ENCODE measurements around the gene ATF2. TPM values are rescaled to one million over a fixed set of nuclear protein-coding genes. Genes with fewer than 3 reads are reported as not detected.

The ATF2 gene
- total RNA-seq, 1 donor from 2014 or later = 40.5 TPM

- no peaks in the 10 kb centered on the region for H3K9me3 ChIP-seq
- DNase-seq (ENCODE audit: extremely low spot score in 2 of 2) = no peak
- TF ChIP-seq, protein P1, sequence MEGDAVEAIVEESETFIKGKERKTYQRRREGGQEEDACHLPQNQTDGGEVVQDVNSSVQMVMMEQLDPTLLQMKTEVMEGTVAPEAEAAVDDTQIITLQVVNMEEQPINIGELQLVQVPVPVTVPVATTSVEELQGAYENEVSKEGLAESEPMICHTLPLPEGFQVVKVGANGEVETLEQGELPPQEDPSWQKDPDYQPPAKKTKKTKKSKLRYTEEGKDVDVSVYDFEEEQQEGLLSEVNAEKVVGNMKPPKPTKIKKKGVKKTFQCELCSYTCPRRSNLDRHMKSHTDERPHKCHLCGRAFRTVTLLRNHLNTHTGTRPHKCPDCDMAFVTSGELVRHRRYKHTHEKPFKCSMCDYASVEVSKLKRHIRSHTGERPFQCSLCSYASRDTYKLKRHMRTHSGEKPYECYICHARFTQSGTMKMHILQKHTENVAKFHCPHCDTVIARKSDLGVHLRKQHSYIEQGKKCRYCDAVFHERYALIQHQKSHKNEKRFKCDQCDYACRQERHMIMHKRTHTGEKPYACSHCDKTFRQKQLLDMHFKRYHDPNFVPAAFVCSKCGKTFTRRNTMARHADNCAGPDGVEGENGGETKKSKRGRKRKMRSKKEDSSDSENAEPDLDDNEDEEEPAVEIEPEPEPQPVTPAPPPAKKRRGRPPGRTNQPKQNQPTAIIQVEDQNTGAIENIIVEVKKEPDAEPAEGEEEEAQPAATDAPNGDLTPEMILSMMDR (IDR thresholded peaks at IDR 0.05) = no peak
- TF ChIP-seq POLR2AphosphoS5 (IDR thresholded peaks at IDR 0.05; ENCODE audit: insufficient read depth in 1 of 2, low read depth in 1 of 2) (no peak), POLR2A (IDR thresholded peaks at IDR 0.05) (no peak)
- H3K27ac ChIP-seq = no peak overlapping the region
- H3K27me3 ChIP-seq = no peaks in the 10 kb centered on the region
- no peak overlapping the region for H3K4me3 ChIP-seq
- intact Hi-C loops (cut with DNase I) = no loop called here
- H3K4me1 ChIP-seq = no peaks in the 10 kb centered on the region
- peaks cover 0 to 2% of the 10 kb centered on the region in 2 donors for H3K36me3 ChIP-seq
Observed at GRCh38 chr2:175049661-175050060, 118.3 kb downstream of the ATF2 start.

DNA sequence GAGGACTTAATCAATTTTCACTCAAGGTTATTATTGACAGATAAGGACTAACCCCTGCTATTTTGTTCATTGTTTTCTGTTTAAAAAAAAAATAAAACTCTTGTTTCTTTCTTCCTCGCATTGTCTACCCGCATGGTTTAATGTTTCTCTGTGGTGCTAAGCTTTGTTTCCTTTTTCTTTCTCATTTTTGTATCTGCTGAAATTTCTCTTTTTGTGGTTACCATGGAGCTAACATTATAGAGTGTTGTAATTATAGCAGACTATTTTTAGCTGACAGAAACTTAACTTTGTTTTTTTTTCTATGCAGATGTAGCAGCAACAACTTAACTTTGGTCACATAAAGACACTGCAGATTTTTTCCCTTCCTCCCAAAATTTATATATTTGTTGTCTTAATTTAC lies 119.7 kb downstream of the ATF2 start:
- TF ChIP-seq POLR2AphosphoS5 (IDR thresholded peaks at IDR 0.05; ENCODE audit: insufficient read depth in 1 of 2, low read depth in 1 of 2) (no peak), POLR2A (IDR thresholded peaks at IDR 0.05) (no peak)
- TF ChIP-seq, protein P1 (IDR thresholded peaks at IDR 0.05) = no peak
- intact Hi-C loops (cut with DNase I) = no loop called here
- H3K4me3 ChIP-seq = no peak overlapping the region

GRCh38 chr2:175039490-175039889 lies 128.5 kb downstream of the ATF2 start:
- Histone ChIP-seq H3K27ac (no peak overlapping the region), H3K36me3 (no peaks in the 10 kb centered on the region), H3K4me3 (no peak overlapping the region), H3K9me3 (no peaks in the 10 kb centered on the region), H3K4me1 (no peaks in the 10 kb centered on the region), H3K27me3 (no peaks in the 10 kb centered on the region)
- intact Hi-C loops (cut with DNase I) = no loop called here
- DNase-seq (ENCODE audit: extremely low spot score in 2 of 2) = no peak
- TF ChIP-seq POLR2A (IDR thresholded peaks at IDR 0.05) = no peak
- TF ChIP-seq, protein P1 (IDR thresholded peaks at IDR 0.05) = no peak
- no peak for TF ChIP-seq POLR2AphosphoS5 (IDR thresholded peaks at IDR 0.05; ENCODE audit: insufficient read depth in 1 of 2, low read depth in 1 of 2)

More for the DNA sequence above, 119.7 kb downstream of the ATF2 start:
- Histone ChIP-seq H3K9me3 (no peaks in the 10 kb centered on the region), H3K27ac (no peak overlapping the region), H3K36me3 (no peaks in the 10 kb centered on the region), H3K27me3 (no peaks in the 10 kb centered on the region), H3K4me1 (no peaks in the 10 kb centered on the region)
- DNase-seq (ENCODE audit: extremely low spot score in 2 of 2) = no peak

- no peak for DNase-seq (ENCODE audit: extremely low spot score in 2 of 2)
- Histone ChIP-seq H3K4me1 (no peaks in the 10 kb centered on the region), H3K36me3 (no peaks in the 10 kb centered on the region), H3K4me3 (no peak overlapping the region), H3K27me3 (no peaks in the 10 kb centered on the region), H3K9me3 (no peaks in the 10 kb centered on the region), H3K27ac (no peak overlapping the region)
- TF ChIP-seq POLR2AphosphoS5 (IDR thresholded peaks at IDR 0.05; ENCODE audit: insufficient read depth in 1 of 2, low read depth in 1 of 2) (no peak), POLR2A (IDR thresholded peaks at IDR 0.05) (no peak)
- intact Hi-C loops (cut with DNase I) = no loop called here
Observed at GRCh38 chr2:175039031-175039430, 129.0 kb downstream of the ATF2 start.

DNA sequence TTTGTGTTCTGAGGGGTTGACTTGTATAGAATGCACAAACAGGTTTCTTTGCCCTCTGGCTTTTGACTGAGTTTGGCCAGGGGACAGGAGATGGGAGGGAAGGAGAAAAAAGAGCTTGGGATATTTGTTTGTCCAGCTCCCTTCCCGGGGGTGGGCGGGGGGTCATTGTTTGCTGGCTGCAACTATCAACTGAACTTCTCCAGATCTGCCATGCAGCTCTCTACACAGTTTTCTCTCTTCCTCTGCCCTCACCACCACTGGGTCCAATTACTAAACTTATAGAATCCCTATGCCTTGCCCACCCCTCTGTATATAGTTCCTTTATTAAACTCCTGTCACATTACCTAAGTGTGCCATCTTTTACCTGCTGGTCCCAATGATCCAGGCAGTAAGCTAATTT lies 130.1 kb downstream of the ATF2 start:
- Histone ChIP-seq H3K4me3 (no peak overlapping the region), H3K27me3 (no peaks in the 10 kb centered on the region), H3K4me1 (no peaks in the 10 kb centered on the region), H3K36me3 (no peaks in the 10 kb centered on the region), H3K27ac (no peak overlapping the region), H3K9me3 (no peaks in the 10 kb centered on the region)
- TF ChIP-seq POLR2AphosphoS5 (IDR thresholded peaks at IDR 0.05; ENCODE audit: insufficient read depth in 1 of 2, low read depth in 1 of 2) (no peak), POLR2A (IDR thresholded peaks at IDR 0.05) (no peak)
- TF ChIP-seq, protein P1 (IDR thresholded peaks at IDR 0.05) = no peak
- intact Hi-C loops (cut with DNase I) = no loop called here
- DNase-seq (ENCODE audit: extremely low spot score in 2 of 2) = no peak

All from vagina (tissue), 2 donors.